Hepatocyte (in vitro differentiated cells): ENCODE data around the gene GRK2.

Experiments
- CTCF ChIP-seq: fragments of 200-600 bp; sonication (generic); IDR thresholded peaks from 2 replicates; pipeline ENCODE4 v1.5.1; 2016; ENCODE audit warnings: antibody characterized with exemption, mild to moderate bottlenecking; ENCODE audit not compliant: poor library complexity
- EZH2phosphoT487 ChIP-seq: fragments of 200-600 bp; sonication (generic); IDR thresholded peaks from one replicate; pipeline ENCODE4 v1.6.1; 2018; ENCODE audit warnings: antibody characterized with exemption, mild to moderate bottlenecking, low read depth, moderate library complexity; ENCODE audit not compliant: unreplicated experiment, severe bottlenecking

DNA sequence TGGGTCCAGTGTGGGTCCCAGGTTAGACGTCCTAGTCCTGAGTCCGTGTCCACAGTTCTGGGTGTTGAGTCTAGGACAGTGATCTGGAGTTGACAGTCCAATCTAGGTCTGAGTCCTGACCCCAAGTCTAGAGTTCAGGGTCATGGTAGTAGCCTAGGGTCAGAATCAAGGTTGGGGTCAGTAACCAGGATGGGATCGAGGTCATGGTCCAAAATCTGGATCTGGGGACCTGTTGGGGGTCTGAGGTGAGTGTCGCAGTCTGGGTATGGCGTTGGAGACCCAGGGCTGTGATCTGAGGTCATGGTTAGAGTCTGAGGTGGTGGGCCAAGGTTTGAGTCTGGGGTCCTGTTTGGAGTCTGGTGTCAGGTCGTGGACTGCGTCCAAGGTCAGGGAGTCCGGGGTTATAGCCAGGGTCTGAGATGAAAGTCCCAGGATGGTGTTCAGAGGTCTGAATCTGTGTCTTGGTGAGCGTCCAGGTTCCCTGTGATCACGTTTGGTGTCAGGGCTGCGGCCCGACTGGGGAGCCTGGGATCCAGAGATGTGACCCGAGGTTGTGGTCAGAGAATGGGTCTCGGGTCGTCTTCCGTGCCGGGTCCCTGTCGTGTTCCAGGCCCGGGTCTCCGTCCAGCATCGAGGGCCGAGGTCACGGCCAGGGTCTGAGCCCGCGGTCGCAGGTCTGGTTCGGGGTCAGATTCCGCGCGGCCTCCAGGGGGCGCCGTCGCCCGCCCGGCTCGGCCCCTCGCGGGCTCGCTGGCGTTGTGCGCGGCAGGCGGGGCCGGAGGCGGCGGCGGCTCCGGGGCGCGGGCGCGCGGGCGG, 432 bp upstream of the GRK2 start:
- TF ChIP-seq CTCF = peak; percentile 81
- no peak for TF ChIP-seq EZH2phosphoT487
